ENCODE measurements around the gene WWOX.

Gene WWOX

DNA sequence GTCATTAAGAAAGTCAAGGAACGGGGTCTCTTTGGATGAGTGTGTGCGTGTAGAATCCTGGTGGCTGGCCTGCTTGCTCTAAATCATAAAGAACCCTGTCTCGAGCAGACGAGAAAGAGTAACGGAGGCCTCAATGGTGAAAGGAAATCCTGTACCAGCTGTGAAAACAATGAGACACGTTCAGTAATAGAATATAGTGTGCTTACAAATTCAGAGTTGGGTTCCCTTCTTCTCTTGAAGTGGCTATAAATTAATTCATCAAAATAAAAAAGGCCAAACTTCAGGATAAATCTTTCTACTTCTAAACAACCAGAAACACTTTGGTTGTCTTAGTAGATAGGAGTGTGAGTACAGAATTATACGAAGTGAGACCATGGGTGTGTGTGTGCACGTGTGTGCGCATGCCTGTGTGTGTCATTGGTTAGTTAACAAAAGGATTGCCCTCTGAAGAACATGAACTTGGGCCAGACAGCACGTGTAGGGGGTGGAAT is 48.5 kb downstream of the WWOX start:
- Mint-ChIP-seq H3K27ac (no peak overlapping the region), H3K4me1 (ENCODE audit: low read depth) (no peaks in the 10 kb centered on the region), H3K4me3 (no peak overlapping the region), H3K36me3 (peaks cover 14% of the 10 kb centered on the region), H3K27me3 (no peaks in the 10 kb centered on the region), H3K9me3 (ENCODE audit: low read depth) (no peaks in the 10 kb centered on the region)

DNA sequence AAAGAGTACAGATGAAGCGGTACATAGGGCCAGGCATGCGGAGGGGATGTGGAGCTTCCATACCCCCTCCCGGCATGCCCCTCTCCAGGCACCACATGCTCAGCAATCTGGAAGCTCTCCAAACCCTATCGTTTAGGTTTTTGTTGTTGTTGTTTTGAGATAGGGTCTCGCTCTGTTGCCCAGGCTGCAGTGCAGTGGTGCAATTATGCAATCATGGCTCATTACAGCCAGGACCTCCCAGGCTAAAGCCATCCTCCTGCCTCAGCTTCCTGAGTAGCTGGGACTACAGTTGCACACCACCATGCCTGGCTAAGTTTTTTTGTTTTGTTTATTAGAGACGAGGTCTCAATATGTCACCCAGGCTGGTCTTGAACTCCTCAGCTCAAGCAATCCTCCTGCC is 50.8 kb downstream of the WWOX start:
- H3K9me3 Mint-ChIP-seq (ENCODE audit: low read depth) = no peaks in the 10 kb centered on the region
- H3K27me3 Mint-ChIP-seq = no peaks in the 10 kb centered on the region
- H3K36me3 Mint-ChIP-seq = peaks cover 14% of the 10 kb centered on the region
- H3K27ac Mint-ChIP-seq = no peak overlapping the region
- H3K4me3 Mint-ChIP-seq = no peak overlapping the region
- no peaks in the 10 kb centered on the region for H3K4me1 Mint-ChIP-seq (ENCODE audit: low read depth)

DNA sequence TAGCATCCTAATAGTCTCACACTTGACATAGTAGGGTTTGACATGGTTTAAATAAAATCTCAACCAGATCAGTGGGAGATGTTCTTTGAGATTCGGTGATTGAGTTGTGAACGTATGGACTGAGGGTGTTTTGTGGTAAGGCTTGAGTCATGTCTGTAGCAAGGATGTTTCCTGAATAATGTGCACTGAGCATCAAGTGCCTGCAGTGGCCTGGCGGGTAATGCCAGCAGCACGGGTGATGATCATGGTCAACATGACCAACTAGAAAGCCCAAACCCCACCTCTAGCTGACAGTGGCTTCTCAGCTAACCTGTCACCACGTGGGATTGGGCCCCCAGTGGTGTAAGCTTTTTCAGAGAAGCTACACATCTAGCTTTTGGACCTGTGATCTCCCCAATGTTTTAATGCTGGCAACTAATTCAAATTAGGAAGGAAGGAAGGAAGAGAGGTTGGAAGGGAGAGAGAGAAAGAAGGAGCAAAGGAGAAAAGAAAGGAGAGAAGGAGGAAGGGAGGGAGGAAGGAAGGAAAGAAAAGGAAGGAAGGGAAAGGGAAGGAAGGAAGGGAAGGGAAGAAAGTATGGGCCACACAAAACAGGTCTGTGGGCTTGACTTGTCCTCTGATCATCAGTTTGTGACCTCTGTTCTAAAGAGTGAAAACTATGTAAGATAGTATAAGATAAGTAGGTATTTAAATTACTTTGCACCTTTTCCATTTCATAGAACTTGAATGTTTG is 55.4 kb downstream of the WWOX start:
- no peaks in the 10 kb centered on the region for H3K9me3 Mint-ChIP-seq (ENCODE audit: low read depth)
- no peak overlapping the region for H3K27ac Mint-ChIP-seq

DNA sequence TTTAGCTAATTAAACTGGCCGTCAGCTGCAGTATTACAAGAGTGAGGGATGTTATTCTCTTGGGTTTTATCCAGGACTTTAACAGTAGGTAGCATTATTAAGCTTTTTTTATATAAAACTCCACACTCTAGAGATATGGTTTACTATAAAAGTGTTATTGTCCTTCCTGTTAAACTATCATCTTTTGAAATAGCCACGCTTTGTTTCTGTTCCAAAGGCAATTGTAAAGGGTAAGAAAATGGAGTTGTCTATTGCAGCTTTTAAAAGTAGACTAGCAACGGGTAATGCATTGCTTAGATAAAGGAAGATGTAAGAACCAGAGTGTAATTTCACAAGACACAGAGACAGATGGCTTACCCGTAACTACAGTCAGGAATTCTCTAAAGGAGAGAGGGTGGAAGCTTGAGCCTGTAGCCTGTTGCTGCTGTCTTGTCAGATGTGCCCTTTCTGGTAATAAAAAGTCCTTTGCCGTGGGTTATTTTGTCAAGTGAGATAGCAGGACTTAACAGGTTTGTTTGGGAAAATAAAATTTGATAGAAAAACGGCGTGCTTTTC is 56.4 kb downstream of the WWOX start:
- Mint-ChIP-seq H3K4me3 (no peak overlapping the region), H3K4me1 (ENCODE audit: low read depth) (no peaks in the 10 kb centered on the region), H3K9me3 (ENCODE audit: low read depth) (no peaks in the 10 kb centered on the region), H3K27me3 (no peaks in the 10 kb centered on the region), H3K27ac (no peak overlapping the region), H3K36me3 (peaks cover 12% of the 10 kb centered on the region)

More for the DNA sequence above, 55.4 kb downstream of the WWOX start:
- Mint-ChIP-seq H3K4me1 (ENCODE audit: low read depth) (no peaks in the 10 kb centered on the region), H3K4me3 (no peak overlapping the region), H3K27me3 (no peaks in the 10 kb centered on the region), H3K36me3 (peaks cover 12% of the 10 kb centered on the region)

DNA sequence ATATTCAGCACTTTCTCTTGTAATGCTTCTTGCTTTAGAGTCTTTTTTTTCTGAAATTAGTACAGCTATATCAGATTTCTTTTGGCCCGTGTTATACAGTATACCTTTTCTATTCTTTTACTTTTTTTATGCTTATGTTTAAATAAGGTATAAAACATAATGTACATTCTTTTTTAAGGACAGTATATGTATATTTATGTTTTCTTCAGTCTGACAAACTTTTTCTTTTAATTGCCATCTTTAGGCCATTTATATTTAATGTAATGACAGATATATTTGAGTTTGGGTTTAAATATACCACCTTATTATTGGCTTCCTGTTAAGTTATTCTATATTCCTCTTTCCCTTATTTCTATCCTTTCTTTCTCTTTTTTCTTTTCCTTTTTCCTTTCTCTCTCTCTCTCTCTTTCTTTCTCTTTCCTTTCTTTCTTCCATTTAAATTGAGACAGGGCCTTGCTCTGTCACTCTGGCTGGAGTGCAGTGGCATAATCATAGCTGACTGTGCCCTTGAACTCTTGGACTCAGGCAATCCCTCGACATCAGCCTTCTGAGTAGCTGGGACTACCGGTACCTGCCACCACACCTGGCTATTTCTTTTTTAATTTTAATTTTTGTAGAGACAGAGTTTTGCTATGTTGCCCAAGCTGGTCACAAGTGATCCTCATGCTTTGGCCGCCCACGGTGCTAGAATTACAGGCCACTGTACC is 61.7 kb downstream of the WWOX start:
- Mint-ChIP-seq H3K36me3 (peaks cover 26% of the 10 kb centered on the region), H3K27me3 (no peaks in the 10 kb centered on the region), H3K27ac (no peak overlapping the region), H3K9me3 (ENCODE audit: low read depth) (peaks cover 4% of the 10 kb centered on the region), H3K4me1 (ENCODE audit: low read depth) (no peaks in the 10 kb centered on the region), H3K4me3 (no peak overlapping the region)

DNA sequence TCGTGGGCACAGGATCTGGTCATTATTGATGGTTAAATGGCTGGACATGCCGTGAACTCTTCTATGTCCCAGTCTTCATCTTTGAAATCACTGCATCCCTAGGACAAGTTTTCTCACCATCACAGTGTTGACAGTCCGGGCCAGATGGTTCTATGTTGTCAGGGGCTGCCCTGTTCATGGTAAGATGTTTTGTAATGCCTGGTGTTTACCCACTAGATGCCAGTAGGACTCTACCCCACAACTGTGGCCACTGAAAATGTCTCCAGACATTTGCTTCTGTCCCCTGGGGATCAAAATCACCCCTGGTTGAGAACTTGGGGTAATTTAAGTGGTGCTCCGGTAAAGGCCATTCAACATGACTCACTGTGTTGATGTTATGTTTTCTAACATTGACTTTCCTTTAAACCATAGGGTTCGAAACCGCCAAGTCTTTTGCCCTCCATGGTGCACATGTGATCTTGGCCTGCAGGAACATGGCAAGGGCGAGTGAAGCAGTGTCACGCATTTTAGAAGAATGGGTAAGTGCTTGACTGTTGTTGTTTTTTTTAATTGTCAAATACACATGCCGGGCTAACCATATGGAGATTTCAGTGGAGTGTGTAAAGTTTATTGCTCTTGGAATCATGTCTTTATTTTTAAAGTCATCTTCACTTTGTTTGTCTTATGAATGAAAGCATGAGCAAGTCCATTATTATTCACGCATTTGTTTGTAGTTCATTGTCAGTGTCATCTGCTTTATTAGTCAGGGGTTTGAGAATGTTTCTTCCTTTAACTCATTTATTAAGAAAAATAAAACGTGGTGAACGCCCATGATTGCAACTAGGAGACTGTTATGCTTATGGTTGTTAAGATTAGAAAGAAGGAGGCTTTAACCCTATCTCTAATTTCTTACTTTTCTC is 64.6 kb downstream of the WWOX start:
- Mint-ChIP-seq H3K27ac (no peak overlapping the region), H3K4me1 (ENCODE audit: low read depth) (no peaks in the 10 kb centered on the region), H3K4me3 (no peak overlapping the region), H3K27me3 (no peaks in the 10 kb centered on the region), H3K36me3 (peaks cover 35% of the 10 kb centered on the region), H3K9me3 (ENCODE audit: low read depth) (peaks cover 4% of the 10 kb centered on the region)

DNA sequence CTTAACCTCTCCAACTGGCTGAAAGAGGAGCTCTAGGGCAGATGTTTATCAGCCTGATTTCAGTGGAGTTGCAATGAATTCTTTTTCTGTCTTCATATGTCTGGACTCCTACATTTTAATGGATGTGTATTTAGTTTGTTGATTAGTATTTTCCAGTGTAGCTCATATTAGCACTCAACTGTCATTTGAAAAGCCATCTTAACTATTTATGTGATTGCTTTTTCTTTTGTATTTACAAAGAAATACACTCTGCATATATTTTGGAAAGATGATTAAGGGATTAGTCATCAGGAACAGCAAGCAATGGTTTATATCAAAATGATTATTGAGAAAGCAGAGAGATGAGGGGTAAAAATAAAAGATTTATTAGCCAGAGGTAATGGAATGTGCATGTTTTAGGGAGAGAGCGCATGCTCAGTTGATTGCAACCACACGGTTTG is 71.1 kb downstream of the WWOX start:
- Mint-ChIP-seq H3K27me3 (no peaks in the 10 kb centered on the region), H3K4me1 (ENCODE audit: low read depth) (no peaks in the 10 kb centered on the region), H3K9me3 (ENCODE audit: low read depth) (no peaks in the 10 kb centered on the region), H3K27ac (no peak overlapping the region), H3K4me3 (no peak overlapping the region), H3K36me3 (peaks cover 32% of the 10 kb centered on the region)

DNA sequence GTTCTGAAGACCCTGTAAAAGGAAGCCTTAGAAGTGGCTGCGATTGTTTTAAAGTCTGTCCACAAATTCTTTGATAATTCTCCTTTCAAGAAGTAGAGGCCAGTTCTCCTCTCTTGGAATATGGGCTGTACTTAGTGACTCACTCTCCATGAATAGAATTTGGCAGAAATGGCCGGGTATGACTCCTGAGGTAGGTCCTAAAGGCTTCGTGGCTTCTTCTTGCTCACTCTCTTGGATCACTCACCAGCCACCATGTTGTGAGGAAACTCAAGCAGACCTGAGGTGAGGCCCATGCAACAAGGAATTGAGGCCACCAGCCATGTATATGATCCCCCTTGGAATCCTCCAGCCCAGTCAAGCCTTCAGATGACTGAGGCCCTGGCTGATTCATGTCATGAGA is 75.8 kb downstream of the WWOX start:
- Mint-ChIP-seq H3K27me3 (no peaks in the 10 kb centered on the region), H3K4me3 (no peak overlapping the region), H3K4me1 (ENCODE audit: low read depth) (peaks cover 2% of the 10 kb centered on the region), H3K36me3 (peaks cover 32% of the 10 kb centered on the region), H3K27ac (no peak overlapping the region), H3K9me3 (ENCODE audit: low read depth) (no peaks in the 10 kb centered on the region)

DNA sequence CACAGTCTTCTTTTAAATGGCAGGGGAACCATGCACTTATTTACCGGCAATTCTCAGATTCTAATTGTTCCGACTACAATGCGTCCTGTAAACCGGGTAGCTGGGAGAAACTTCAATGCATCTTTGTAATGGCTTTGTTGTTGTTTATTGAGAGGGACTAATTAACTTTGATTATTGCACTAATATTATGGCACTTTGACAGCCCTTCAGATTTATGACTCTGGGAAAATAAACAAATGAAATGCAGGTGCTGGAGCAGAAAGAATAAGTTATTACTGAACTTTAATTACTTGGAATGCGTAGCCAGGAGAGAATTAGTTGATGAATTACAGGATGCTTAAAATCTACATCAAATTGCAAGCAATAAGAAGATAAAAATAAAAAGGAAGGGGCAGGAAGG is 77.0 kb downstream of the WWOX start:
- no peaks in the 10 kb centered on the region for H3K9me3 Mint-ChIP-seq (ENCODE audit: low read depth)
- H3K27me3 Mint-ChIP-seq = no peaks in the 10 kb centered on the region
- no peak overlapping the region for H3K4me3 Mint-ChIP-seq
- peaks cover 30% of the 10 kb centered on the region for H3K36me3 Mint-ChIP-seq
- no peak overlapping the region for H3K27ac Mint-ChIP-seq
- peaks cover 2% of the 10 kb centered on the region for H3K4me1 Mint-ChIP-seq (ENCODE audit: low read depth)

DNA sequence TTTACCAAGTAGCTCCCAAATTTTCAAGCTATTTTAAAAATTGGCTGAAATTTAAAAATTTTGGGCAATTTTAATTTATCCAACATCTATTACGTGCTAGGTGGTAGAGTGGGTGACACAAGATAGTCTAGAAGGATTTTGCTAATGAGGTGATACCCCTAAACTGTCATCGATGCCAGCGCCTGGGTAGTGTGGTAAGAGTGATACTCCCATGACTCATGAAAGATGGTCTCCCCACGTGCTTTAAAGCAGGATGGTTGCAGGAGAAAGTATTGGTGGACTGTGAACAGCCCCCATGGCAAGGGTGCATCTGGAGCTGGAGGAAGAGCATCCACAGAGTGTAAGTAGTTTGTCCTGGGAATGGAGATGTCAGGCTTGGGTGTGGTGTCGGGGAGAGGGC is 77.8 kb downstream of the WWOX start:
- Mint-ChIP-seq H3K36me3 (peaks cover 29% of the 10 kb centered on the region), H3K9me3 (ENCODE audit: low read depth) (no peaks in the 10 kb centered on the region), H3K27ac (no peak overlapping the region), H3K4me1 (ENCODE audit: low read depth) (peaks cover 2% of the 10 kb centered on the region), H3K4me3 (no peak overlapping the region), H3K27me3 (no peaks in the 10 kb centered on the region)

DNA sequence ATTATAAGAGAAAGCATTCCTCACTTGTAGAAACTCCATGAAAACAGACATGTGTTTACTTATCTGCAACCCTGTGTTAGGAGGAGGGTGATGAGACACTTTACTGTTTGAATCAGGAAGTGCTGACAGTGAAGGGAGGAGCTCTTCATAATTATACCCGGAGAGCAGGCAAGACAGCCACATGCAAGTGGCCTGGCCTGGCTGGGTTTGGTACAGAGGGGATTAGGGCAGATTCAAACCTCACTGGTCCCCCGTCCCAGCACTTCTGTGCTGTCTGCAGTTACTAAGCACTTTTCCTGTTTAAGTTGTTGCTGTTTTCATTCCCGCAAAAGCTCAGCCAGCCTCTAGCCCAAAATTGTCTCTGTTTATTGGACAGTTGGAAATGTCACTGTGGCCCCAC is 78.5 kb downstream of the WWOX start:
- no peak overlapping the region for H3K27ac Mint-ChIP-seq
- H3K36me3 Mint-ChIP-seq = peaks cover 30% of the 10 kb centered on the region
- no peaks in the 10 kb centered on the region for H3K9me3 Mint-ChIP-seq (ENCODE audit: low read depth)

DNA sequence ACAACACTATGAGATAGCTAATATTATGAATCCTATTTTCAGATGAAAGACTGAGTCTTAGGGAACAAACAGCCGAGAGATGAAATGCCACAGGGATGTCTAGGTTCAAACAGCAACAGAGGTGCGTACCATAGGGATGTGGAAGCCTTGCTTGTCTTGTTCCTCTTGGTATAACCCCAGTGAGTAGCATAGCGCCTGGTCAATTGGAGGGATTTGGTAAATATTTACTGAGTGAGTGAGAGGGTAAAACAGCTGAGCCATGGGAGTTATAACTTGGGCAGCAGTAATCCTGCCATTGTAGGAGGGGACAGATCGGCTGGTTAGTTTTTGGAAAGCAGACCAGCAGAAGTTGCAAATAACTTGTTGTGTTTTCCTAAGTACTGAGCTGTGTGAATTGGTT is 80.2 kb downstream of the WWOX start:
- Mint-ChIP-seq H3K36me3 (peaks cover 27% of the 10 kb centered on the region), H3K4me3 (no peak overlapping the region), H3K27me3 (no peaks in the 10 kb centered on the region), H3K9me3 (ENCODE audit: low read depth) (no peaks in the 10 kb centered on the region), H3K4me1 (ENCODE audit: low read depth) (peaks cover 2% of the 10 kb centered on the region), H3K27ac (no peak overlapping the region)

More for the DNA sequence above, 78.5 kb downstream of the WWOX start:
- H3K4me3 Mint-ChIP-seq = no peak overlapping the region
- H3K4me1 Mint-ChIP-seq (ENCODE audit: low read depth) = peaks cover 2% of the 10 kb centered on the region
- H3K27me3 Mint-ChIP-seq = no peaks in the 10 kb centered on the region

DNA sequence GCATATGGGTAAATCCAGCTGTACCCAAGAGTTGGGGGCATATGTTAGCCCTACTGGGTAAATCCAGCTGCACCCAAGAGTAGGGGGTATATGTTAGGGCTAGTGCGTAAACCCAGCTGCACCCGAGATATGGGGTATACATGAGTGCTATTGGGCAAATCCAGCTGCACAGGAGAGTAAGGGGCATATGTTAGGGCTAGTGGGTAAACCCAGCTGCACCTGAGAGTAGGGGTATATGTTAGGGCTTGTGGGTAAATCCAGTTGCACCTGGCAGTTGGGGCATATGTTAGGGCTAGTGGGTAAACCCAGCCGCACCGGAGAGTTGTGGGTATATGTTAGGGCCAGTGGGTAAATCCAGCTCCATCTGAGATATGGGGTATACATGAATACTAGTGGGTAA is 80.9 kb downstream of the WWOX start:
- Mint-ChIP-seq H3K27me3 (no peaks in the 10 kb centered on the region), H3K27ac (no peak overlapping the region), H3K9me3 (ENCODE audit: low read depth) (no peaks in the 10 kb centered on the region), H3K4me1 (ENCODE audit: low read depth) (peaks cover 2% of the 10 kb centered on the region), H3K4me3 (no peak overlapping the region), H3K36me3 (peaks cover 25% of the 10 kb centered on the region)

DNA sequence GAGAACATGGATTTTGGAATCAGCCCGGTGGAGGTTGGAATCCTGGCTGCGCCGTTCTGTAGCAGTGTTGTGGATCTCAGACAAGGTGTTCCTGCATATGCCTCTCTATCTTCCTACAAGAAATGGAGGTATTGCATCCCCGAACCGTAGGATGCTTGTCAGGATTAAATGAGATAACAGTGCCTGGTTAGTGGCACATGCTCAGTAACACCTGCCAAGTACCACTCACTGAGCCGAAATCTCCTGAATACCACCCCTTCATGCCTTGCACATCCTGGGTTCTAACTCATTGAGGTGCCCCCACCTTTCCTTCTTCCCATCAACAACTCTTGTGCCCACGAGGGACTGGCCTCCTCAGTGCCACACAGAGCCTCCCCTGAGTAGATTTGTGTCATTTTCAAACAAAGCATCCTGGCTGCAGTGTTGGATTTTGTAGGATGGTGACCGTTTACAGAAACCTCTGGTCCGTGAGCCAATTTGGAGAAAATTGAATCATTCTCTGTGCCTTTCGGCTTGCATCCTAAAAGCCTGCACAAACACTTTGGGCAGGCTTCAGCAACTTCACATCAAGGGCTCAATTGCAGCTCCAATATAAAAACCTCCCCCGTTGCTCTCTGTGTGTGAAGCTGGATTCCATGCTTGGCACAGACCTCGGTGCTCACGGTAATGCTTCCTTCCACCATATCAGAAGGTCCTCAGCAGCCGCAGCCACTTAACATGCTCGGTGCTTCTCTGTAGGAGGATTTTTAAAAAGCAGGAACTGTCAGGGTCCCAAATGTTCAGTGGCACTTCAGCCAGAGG is 84.2 kb downstream of the WWOX start:
- no peaks in the 10 kb centered on the region for H3K9me3 Mint-ChIP-seq (ENCODE audit: low read depth)
- peaks cover 9% of the 10 kb centered on the region for H3K36me3 Mint-ChIP-seq
- H3K4me1 Mint-ChIP-seq (ENCODE audit: low read depth) = no peaks in the 10 kb centered on the region
- H3K27me3 Mint-ChIP-seq = no peaks in the 10 kb centered on the region
- no peak overlapping the region for H3K27ac Mint-ChIP-seq
- no peak overlapping the region for H3K4me3 Mint-ChIP-seq

Measured in activated naive CD8-positive, alpha-beta T cell (primary cell).